HG03097 (cell line): ENCODE data around the gene GSG1L.
"Not testable (repeated sequence)": the region's sequence is repeated elsewhere in the genome, so short reads cannot be mapped to it uniquely, and the experiment has no call there.

Source experiments
- ATAC-seq: cut with Tn5 transposase; IDR thresholded peaks from one replicate; pipeline ENCODE4 v1.9.1; 2021; ENCODE audit not compliant: unreplicated experiment, low FRiP score

The GSG1L gene

DNA sequence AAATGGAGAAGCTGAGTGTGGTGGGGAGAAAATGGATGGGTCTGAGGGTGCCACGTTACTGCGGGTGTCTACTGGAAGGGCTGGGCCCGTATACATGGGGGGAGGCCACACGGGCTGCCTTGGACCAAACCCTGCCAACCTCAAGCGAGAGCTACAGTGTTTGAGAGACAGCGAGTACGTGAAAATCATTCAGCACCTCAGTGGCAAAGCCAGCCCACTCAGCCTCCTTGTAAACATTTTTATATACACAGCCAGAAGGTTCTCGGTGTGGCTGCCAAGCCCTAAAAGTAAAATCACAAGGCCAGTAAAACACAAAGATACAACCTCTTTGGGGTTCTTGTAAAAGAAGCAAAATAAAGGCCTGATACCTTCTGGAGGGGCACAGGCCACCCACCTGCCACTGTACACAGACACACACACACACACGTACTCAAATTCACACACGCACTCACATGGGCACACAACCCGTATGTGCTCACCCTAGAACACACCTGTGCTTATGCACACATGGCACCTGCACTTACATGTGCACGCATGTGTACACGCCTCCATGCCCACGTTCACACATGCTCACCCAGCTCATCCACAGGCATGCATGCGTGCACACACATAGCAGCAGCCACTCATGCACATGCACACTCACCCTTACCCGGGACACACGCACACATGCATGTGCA lies 102.8 kb downstream of the GSG1L start:
- no peak for ATAC-seq

DNA sequence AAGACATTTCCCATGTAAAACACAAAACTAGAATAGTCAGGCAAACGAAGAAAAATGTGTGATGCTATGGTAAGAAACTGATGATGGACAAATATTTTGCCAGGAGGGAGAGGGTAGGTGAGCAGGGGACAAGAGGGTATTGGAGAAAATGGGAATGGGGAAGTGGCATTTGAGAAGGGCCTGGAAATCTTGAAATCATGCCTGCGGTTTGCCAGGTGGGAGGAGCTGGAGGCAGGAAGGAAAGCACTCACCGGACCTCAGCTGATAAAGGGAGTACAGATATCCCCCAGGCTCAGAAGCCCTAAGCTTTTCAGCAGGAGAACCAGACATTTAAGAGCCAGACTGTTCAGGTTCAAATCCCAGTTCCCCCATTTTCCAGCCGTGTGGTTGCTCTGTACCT lies 103.6 kb downstream of the GSG1L start:
- no peak for ATAC-seq

GRCh38 chr16:27954191-27954590 lies 109.3 kb downstream of the GSG1L start:
- no peak for ATAC-seq

DNA sequence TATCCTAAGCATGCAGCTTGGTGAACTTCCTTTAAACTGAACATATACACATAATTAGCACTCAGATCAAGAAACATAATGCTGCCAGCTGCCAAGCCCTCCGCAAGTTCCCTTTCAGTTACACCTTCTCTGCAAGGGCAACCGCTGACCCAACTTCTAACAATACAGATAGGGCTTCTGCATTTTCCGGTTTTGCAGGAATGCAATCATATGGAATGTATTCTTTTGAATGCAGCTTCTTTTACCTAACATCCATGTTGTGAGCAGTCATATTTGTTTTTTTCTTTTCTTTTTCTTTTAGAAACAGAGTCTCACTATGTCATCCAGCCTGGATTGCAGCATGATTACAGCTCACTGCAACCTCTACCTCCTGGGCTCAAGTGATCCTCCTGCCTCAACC lies 110.7 kb downstream of the GSG1L start:
- no peak for ATAC-seq

DNA sequence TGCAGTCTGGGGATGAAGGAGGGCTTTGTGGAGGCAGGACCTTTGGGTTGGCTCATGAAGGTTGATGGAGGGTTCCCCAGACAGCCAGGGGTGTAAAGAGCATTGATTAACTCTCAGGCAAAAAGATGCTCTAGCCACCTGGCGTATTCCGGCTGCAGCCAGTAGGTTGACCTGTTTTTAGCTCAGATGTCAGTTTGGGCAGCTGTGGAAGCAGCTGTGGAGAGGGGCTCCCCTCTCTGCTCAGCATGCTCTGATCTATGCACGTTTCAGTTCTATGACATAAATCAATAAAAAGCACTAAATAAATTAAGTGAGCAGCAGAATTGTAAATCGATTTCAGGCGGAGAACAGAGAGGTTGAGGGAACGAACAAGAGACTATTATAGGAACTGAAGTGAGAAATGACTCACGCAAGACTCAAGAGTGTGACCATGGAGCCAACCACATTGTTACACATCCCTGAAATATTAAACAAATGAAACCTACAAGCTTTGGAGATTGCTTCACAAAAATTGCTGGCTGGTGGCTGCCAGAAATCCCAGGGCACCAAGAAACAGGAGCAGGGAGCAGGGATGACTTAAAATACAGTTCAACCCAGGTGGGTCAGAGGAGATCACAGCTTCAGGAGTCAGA lies 111.9 kb downstream of the GSG1L start:
- no peak for ATAC-seq

GRCh38 chr16:27950206-27950887 lies 113.2 kb downstream of the GSG1L start:
- ATAC-seq, result no peak

GRCh38 chr16:27947696-27948095 lies 115.8 kb downstream of the GSG1L start:
- ATAC-seq, result no peak

- no peak for ATAC-seq
Observed at GRCh38 chr16:27945233-27945973, 118.1 kb downstream of the GSG1L start.

GRCh38 chr16:27943766-27944165 lies 119.7 kb downstream of the GSG1L start:
- ATAC-seq, result no peak

DNA sequence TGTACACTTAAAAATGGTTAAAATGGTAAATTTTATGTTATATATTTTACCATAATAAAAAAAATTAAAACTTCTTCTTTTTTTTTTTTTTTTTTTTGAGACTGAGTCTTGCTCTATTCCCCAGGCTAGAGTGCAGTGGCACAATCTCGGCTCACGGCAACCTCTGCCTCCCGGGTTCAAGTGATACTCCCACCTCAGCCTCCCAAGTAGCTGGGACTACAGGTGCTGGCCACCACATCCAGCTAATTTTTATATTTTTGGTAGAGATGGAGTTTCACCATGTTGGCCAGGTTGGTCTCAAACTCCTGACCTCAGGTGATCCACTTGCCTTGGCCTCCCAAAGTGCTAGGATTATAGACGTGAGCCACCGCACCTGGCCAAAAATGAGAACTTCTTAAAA lies 121.4 kb downstream of the GSG1L start:
- not testable (repeated sequence) for ATAC-seq

DNA sequence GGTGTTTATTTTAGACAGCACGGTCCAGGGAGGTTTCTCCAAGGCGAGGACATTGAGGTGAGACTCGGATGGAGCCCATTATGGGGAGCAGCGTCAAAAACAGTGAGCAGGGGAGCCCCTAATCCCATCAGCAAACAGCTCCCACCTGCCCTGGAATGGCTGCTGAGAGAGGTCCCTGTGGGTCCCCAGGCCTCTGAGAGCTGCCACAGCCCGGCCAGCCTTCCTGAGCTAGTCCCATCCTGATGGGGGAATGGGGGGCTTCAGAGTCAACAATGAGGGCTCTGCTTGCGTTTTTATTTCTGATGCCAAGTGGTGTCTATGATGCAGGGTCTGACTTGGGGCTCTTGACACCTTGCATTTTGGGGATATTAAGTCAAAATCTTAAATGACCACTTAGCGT lies 128.4 kb downstream of the GSG1L start:
- ATAC-seq, result no peak

- no peak for ATAC-seq
Observed at GRCh38 chr16:27932542-27933135, 130.9 kb downstream of the GSG1L start.

DNA sequence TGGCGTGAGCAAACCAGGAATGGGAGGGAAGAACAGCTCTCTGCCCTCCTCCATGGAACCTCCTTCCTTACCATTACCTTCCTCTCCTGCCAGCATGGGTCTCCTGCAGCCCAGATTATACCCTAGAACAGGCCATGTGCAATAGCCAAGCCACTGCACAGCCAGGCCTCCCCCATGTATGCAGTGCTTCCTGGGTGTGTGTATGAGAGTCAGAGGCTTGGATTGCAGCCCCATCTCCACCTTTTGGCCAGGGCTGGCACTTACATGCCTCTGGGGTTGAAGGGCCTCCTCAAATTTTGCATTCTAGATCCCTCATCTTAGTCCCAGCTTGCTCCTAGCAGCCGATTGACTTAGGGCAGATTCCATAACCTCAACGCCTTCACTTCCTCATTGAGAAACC lies 133.7 kb downstream of the GSG1L start:
- no peak for ATAC-seq

- ATAC-seq, result no peak
Observed at GRCh38 chr16:27928542-27928941, 135.0 kb downstream of the GSG1L start.

DNA sequence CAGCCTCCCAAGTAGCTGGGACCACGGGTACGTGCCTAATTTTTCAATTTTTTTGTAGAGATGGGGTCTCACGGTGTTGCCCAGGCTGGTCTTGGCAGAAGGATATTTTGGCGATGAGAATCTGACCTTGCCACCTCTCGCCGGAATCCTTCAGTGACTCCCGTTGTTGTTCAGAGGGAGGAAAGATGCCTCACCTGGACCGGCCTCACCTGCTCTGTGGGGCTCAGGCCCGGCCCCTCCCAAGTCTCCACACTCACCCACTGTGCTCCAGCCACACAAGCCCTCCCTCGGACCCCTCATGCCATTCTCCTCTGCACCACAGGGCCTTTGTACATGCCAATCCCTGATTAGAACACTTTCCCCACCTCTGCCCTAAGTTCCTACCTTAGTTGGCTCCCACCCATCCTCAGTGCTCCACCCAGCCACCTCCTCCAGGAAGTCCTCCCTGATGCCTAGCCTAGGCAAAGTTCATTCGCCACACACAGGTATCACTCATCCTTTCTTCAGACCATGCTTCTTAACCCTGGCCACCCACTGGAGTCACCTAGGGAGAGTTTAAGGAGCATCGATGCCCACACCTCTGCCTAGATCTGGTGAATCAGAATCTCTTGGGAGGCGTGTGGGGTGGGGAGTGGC lies 136.1 kb downstream of the GSG1L start:
- no peak for ATAC-seq

DNA sequence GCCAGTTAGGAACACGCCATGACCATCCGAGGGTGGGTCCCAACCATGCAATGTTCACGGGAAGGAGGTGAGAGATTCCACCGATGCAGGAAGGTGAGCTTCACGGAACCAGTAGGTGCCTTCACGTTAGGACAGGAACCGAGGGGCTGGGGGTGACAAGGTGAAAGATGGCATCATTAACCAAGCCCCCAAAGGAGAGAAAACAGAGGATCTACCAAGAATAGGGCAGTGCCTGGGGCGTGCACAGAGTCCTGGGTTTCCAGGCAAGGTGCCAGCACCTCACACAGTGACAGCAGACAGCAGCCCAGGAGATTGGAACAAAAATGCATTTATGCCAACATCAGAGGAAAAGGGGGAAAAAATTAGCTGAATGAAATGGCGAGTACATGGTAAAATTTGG lies 137.9 kb downstream of the GSG1L start:
- no peak for ATAC-seq

- ATAC-seq, result no peak
Observed at GRCh38 chr16:27924411-27925118, 138.9 kb downstream of the GSG1L start.

- ATAC-seq, result no peak
Observed at GRCh38 chr16:27923751-27924150, 139.8 kb downstream of the GSG1L start.

- no peak for ATAC-seq
Observed at GRCh38 chr16:27922433-27922832, 141.1 kb downstream of the GSG1L start.

DNA sequence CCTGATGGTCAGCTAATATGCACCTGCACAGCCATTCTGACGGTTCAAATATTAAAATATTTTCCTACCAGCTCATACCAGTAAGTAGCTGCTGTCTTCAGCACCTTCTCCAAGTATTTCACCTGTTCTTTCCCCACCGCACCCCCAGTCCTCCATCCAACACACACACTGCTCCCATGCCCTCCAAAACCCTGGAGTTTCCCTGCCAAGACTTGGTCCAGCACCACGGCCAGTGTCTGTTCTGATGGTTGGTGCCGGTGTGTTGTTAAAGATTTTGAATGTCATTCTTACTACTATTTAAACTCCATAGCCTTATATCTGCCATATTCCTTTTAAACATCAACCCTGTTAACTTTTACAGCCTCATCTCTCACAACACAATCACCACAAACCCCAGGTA lies 142.4 kb downstream of the GSG1L start:
- no peak for ATAC-seq
